ENCODE results near the gene ATP5IF1. TPM values are rescaled to one million over a fixed set of nuclear protein-coding genes. Genes with fewer than 3 reads are reported as not detected.

The ATP5IF1 gene
- total and polyA plus RNA-seq, 2 of the 13 experiments (the other 11 are each of a cell fraction or from before 2014, with no cell fraction given): 97.7 to 131 TPM

GRCh38 chr1:28280977-28281381 is 45.1 kb downstream of the ATP5IF1 start:
- no peaks in the 10 kb centered on the region for H3K9me3 ChIP-seq (ENCODE audit: low read length)
- no peak overlapping the region for H3K27ac ChIP-seq (ENCODE audit: extremely low read length, insufficient read depth, low read length)
- TF ChIP-seq PAF1 (CRISPR knock-in tag; IDR thresholded peaks at IDR 0.05) (0 out of 2 replicates have a peak, but pooled peaks have one; percentile 7), ZNF547 (CRISPR knock-in tag; IDR thresholded peaks at IDR 0.05) (no peak)
- no TSS peak for BruUV-seq (replicated peaks)
- no peak overlapping the region for H3K9ac ChIP-seq (ENCODE audit: insufficient read depth, low read depth, low read length)
- CTCF ChIA-PET (ENCODE audit: low intra/inter-chr PET ratio, low total read pairs): no interaction called here
- WGBS (ENCODE audit: low lambda C conversion rate): 82% methylated on average over 4 of the region's 5 CpGs
- H3K4me3 ChIP-seq (replicated peaks in 1 of 3; ENCODE audit: insufficient read depth in 1 of 3, low read depth in 2 of 3, low read length in 3 of 3): no peak overlapping the region
- no peaks in the 10 kb centered on the region for H3K27me3 ChIP-seq (ENCODE audit: control insufficient read depth in 1 of 2, insufficient read depth in 2 of 2, low read length in 2 of 2)
- H3K79me2 ChIP-seq (ENCODE audit: insufficient read depth, low read length): no peaks in the 10 kb centered on the region
- no peaks in the 10 kb centered on the region for H4K20me1 ChIP-seq (ENCODE audit: insufficient read depth, low read length)
- peaks cover 18% of the 10 kb centered on the region for H3K4me1 ChIP-seq (ENCODE audit: insufficient read depth, low read length)
- no peak overlapping the region for H3K4me2 ChIP-seq (ENCODE audit: low read depth, low read length)
- intact Hi-C loops (cut with micrococcal nuclease; ENCODE audit: unreplicated experiment): no loop called here
- no peak overlapping the region for H2AFZ ChIP-seq (ENCODE audit: low read length)
- DNase-seq (ENCODE audit: low spot score) (no peak), FAIRE-seq (no peak), ATAC-seq (no peak)
- peaks cover 25 to 61% of the 10 kb centered on the region in 2 experiments for H3K36me3 ChIP-seq (replicated peaks in 1 of 2; ENCODE audit: control insufficient read depth in 1 of 2, insufficient read depth in 2 of 2, low read length in 2 of 2)
- POLR2A ChIA-PET: interaction anchor here (1.7 kb wide), 1 partner anchor 32 kb away, joined by 6 read pairs; no protein-coding TSS in a partner anchor
- in situ Hi-C loops (cut with HindIII; ENCODE audit: extremely low pct_ligation_motif_present, low pct_unique_long_range_greater_than_20kb): no loop called here

GRCh38 chr1:28281608-28282425 is 45.9 kb downstream of the ATP5IF1 start:
- no peak for FAIRE-seq

More at GRCh38 chr1:28281608-28282425, 45.9 kb downstream of the ATP5IF1 start:
- Histone ChIP-seq H4K20me1 (ENCODE audit: insufficient read depth, low read length) (no peaks in the 10 kb centered on the region), H3K9me3 (ENCODE audit: low read length) (no peaks in the 10 kb centered on the region), H3K4me1 (ENCODE audit: insufficient read depth, low read length) (peaks cover 18% of the 10 kb centered on the region), H3K36me3 (replicated peaks in 1 of 2; ENCODE audit: control insufficient read depth in 1 of 2, insufficient read depth in 2 of 2, low read length in 2 of 2) (peaks cover 25 to 58% of the 10 kb centered on the region in 2 experiments), H2AFZ (ENCODE audit: low read length) (no peak overlapping the region), H3K4me3 (replicated peaks in 1 of 3; ENCODE audit: insufficient read depth in 1 of 3, low read depth in 2 of 3, low read length in 3 of 3) (no peak overlapping the region), H3K27ac (ENCODE audit: extremely low read length, insufficient read depth, low read length) (peak overlapping the region; percentile 26), H3K9ac (ENCODE audit: insufficient read depth, low read depth, low read length) (no peak overlapping the region), H3K4me2 (ENCODE audit: low read depth, low read length) (no peak overlapping the region), H3K79me2 (ENCODE audit: insufficient read depth, low read length) (no peaks in the 10 kb centered on the region), H3K27me3 (ENCODE audit: control insufficient read depth in 1 of 2, insufficient read depth in 2 of 2, low read length in 2 of 2) (no peaks in the 10 kb centered on the region)
- BruUV-seq (replicated peaks): TSS peak; percentile 47
- ChIA-PET POLR2A (interaction anchor here (1.4 to 1.7 kb wide), 2 partner anchors 21 to 33 kb away, joined by 3 to 6 read pairs; no protein-coding TSS in a partner anchor), CTCF (ENCODE audit: low intra/inter-chr PET ratio, low total read pairs) (no interaction called here)
- peak; percentile 87 for TF ChIP-seq RBM22 (optimal IDR thresholded peaks at IDR 0.05; ENCODE audit: low read length)
- peak; percentile 45 for TF ChIP-seq POLR2G (IDR thresholded peaks at IDR 0.05; ENCODE audit: low read depth, low read length)
- TF ChIP-seq WIZ (CRISPR knock-in tag; IDR thresholded peaks at IDR 0.05): no peak
- in situ Hi-C loops (cut with HindIII; ENCODE audit: extremely low pct_ligation_motif_present, low pct_unique_long_range_greater_than_20kb) (no loop called here), intact Hi-C loops (cut with micrococcal nuclease; ENCODE audit: unreplicated experiment) (no loop called here)
- DNase-seq (ENCODE audit: low spot score) (no peak), ATAC-seq (peak; percentile 27; the same call in 2 of the 3 replicates)
- 94% methylated on average over 8 of the region's 14 CpGs for WGBS (ENCODE audit: low lambda C conversion rate)

Data from HepG2 (cell line).